M059J (cell line): ENCODE measurements around the gene RBBP8NL. TPM values are rescaled to one million over a fixed set of nuclear protein-coding genes. Genes with fewer than 3 reads are reported as not detected.
"Not testable (repeated sequence)": the region's sequence is repeated elsewhere in the genome, so short reads cannot be mapped to it uniquely, and the experiment has no call there.

Experiments
- DNase-seq: peaks from one replicate; pipeline ENCODE4 v3.0.0-alpha.2; 2012; ENCODE audit warnings: low read depth
- total RNA-seq: library from RNA; depleted of rRNA; stranded (reverse); fragments of >200 nt; shearing (Covaris generic); gene quantifications from 2 replicates; pipeline ENCODE4 v1.2.3, GENCODE V29; 2014

The RBBP8NL gene
- total RNA-seq, 1 experiment from 2014 or later = not detected

DNA sequence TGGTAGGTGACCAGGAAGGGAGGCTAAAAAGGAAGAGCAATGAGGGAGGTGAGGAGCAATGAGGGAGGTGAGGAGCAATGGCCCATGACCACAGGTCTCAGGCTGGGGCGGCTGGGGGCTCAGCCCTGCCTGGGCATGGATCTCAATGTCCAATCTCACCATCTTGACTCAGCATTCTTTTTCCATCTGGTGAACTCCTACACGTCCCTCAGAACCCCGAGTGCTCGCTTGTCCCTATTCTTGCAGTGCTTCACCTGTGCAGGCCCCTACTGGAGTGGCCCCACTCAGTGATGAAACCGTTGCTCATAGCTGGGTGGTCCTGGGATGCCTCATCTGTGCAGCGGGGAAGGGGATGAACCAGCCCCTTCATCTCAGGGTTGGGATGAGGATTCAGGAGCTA is 16.9 kb upstream of the RBBP8NL start:
- DNase-seq = no peak

DNA sequence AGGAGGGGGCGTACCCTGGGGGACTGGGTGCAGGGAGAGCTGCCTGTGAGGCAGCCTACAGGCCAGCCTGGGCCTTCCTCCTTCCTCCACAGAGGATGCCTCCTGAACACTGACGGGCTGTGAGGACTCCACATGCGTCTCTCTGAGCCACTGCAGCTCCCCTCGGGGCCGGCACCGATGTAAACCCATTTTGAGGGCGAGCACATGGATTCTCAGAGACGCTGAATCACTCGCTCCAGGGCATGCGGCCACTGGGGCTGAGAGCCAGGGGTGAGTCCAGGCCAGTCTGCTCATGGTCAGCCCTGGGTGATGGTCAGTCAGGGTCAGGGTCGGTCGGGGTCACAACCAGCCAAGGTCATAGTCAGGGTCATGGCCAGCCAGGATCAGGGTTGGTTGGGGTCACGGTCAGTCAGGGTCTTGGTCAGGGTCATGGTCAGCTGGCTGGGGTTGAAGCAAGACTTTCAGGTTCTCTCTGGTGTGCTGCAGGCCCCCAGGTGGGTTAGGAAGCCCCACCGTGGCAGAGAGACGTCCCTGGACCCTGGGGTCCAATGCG is 14.7 kb upstream of the RBBP8NL start:
- DNase-seq = peak; percentile 84

GRCh38 chr20:62439218-62439617 is 11.9 kb upstream of the RBBP8NL start:
- DNase-seq = no peak

GRCh38 chr20:62437927-62438326 is 10.6 kb upstream of the RBBP8NL start:
- no peak for DNase-seq

- no peak for DNase-seq
These were observed 10.2 kb upstream of the RBBP8NL start for GRCh38 chr20:62437496-62437895.

DNA sequence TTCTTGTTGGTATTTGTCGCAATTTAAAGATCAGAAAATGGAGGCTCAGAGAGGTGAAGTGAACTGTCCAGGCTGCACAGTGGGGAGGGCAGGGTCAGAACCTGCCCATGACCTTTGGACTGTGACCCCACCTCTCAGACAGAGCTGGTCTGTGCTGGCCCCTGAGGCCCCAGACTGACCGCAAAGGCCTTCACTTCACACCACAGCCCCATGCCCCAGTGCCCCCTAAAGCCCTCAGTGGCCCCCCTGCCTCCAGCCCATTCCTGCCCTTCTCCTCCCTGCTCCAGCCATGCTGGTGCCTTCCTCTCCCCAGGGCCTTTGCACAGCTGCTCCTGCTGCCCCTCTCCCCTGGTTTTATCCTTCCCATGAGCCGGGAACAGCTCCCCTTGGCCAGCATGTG is 9.4 kb upstream of the RBBP8NL start:
- DNase-seq = no peak

GRCh38 chr20:62433658-62434497 is 6.5 kb upstream of the RBBP8NL start:
- DNase-seq = peak; percentile 43

- no peak for DNase-seq
These were observed 3.6 kb upstream of the RBBP8NL start for GRCh38 chr20:62430866-62431447.

DNA sequence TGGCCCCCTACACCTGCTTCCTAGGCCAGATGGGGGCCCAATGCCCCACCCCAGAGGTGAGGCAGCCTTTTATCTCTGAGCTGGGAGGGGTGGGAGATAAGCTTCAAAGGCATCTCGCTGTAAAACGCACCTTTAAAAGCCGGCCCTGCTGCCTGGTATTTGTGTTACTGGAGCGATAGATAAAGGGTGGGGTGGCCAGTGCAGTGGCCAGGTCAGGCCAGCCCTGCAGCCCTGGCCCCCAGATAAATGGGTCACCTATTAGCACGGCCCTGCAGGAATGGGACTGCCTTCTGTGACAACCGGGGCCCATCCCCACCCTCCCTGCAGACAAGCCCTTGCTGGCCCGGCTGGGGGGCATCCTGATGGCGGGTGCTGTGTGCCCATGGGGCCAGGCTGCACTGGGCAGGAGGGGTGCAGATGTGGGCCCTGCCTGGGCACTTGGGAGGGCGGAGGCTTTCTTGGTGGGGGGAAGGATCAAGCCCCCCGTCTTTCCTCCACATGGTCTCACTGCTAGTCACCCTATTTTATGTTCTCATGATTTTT is 3.0 kb upstream of the RBBP8NL start:
- DNase-seq = no peak

GRCh38 chr20:62429455-62430310 is 2.3 kb upstream of the RBBP8NL start:
- DNase-seq = no peak

GRCh38 chr20:62428396-62429295 is 1.3 kb upstream of the RBBP8NL start:
- DNase-seq = peak; percentile 35

DNA sequence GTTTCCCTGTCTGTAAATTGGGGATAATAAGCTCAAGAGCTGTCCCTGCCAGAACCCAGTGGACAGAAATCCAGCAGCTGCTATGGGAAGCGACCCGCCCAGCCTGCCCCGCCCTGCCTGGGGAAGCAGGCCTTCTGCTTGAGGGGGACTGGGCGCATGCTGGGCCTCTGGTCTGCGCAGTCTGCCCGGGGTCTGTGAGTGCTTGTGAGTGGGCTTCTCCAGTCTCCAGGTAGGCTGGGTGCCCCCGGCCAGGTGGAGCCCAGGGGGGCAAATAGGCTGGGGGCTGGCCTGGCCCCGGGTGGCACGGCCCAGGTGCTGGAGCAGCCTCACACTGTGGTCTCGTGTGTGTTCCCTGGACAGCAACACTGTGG is 648 bp upstream of the RBBP8NL start:
- no peak for DNase-seq

DNA sequence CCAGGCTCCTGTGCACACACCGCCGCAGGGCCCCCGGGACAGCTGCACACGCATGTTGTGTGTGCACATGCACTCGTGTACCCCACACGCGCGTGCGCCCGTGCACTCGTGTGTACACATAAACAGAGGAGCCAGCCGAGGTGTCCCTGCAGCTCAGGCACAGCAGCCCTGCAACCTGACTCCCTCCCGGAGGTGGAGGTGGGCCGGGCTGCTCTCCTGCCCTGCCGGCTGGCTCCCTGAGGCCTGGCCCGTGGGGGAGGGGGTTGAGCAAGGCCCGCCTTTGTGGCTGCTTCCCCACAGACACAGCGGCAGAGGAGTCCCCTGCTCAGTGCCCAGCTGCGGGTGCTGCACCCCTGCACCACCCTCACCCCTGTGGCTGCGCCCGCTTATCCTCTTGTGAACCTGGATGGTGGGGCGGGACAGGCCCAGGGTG is 624 bp downstream of the RBBP8NL start:
- no peak for DNase-seq

DNA sequence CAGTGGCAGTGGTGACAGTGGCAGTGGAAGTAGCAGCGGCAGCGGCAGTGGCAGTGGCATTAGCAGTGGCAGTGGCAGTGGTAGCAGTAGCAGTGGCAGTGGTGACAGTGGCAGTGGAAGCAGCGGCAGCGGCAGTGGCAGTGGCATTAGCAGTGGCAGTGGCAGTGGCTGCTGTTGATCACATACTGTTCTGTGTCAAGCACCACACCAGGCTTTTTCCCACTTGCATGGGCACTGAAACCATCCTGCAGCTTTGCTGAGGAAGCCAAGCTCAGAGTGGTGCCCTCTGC is 1.3 kb downstream of the RBBP8NL start:
- DNase-seq = not testable (repeated sequence)

- no peak for DNase-seq
These were observed 1.9 kb downstream of the RBBP8NL start for GRCh38 chr20:62425281-62426058.

GRCh38 chr20:62424249-62425107 is 2.9 kb downstream of the RBBP8NL start:
- no peak for DNase-seq

- DNase-seq = no peak
These were observed 4.0 kb downstream of the RBBP8NL start for GRCh38 chr20:62423326-62423706.

- DNase-seq = no peak
These were observed 4.6 kb downstream of the RBBP8NL start for GRCh38 chr20:62422636-62423325.

DNA sequence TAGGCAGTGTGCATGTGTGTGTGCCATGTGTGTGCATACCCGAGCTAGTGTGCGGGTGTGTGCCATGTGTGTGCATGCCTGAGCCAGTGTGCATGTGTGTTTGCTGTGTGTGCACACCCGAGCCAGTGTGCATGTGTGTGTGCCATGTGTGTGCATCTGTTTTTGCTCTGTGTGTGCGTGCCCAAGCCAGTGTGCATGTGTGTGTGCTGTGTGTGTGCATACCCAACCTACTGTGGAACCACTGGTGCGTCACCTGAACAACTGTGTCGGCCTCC is 5.7 kb downstream of the RBBP8NL start:
- DNase-seq = no peak
